ENCODE measurements around the gene FAM174C.

FAM174C gene

GRCh38 chr19:1250437-1251260, 24.7 kb upstream of the FAM174C start:
- peak; percentile 63 for DNase-seq (ENCODE audit: low spot score)

- peak; percentile 73 for DNase-seq (ENCODE audit: low spot score)
These were observed 23.8 kb upstream of the FAM174C start for GRCh38 chr19:1251330-1252220.

GRCh38 chr19:1252221-1252820, 23.0 kb upstream of the FAM174C start:
- no peak for DNase-seq (ENCODE audit: low spot score)

GRCh38 chr19:1252821-1253513, 22.4 kb upstream of the FAM174C start:
- peak; percentile 73 for DNase-seq (ENCODE audit: low spot score)

- no peak for DNase-seq (ENCODE audit: low spot score)
These were observed 21.7 kb upstream of the FAM174C start for GRCh38 chr19:1253514-1254080.

GRCh38 chr19:1254081-1254527, 21.2 kb upstream of the FAM174C start:
- DNase-seq (ENCODE audit: low spot score), result no peak

GRCh38 chr19:1254530-1255185, 20.7 kb upstream of the FAM174C start:
- DNase-seq (ENCODE audit: low spot score), result no peak

GRCh38 chr19:1255186-1256161, 19.9 kb upstream of the FAM174C start:
- no peak for DNase-seq (ENCODE audit: low spot score)

- no peak for DNase-seq (ENCODE audit: low spot score)
These were observed 18.5 kb upstream of the FAM174C start for GRCh38 chr19:1256646-1257474.

- DNase-seq (ENCODE audit: low spot score), result no peak
These were observed 17.7 kb upstream of the FAM174C start for GRCh38 chr19:1257475-1258162.

- DNase-seq (ENCODE audit: low spot score), result no peak
These were observed 17.2 kb upstream of the FAM174C start for GRCh38 chr19:1258163-1258492.

GRCh38 chr19:1258707-1259205, 16.6 kb upstream of the FAM174C start:
- DNase-seq (ENCODE audit: low spot score), result peak; percentile 84

- DNase-seq (ENCODE audit: low spot score), result no peak
These were observed 16.0 kb upstream of the FAM174C start for GRCh38 chr19:1259206-1259875.

- DNase-seq (ENCODE audit: low spot score), result peak; percentile 75
These were observed 15.2 kb upstream of the FAM174C start for GRCh38 chr19:1259876-1260748.

GRCh38 chr19:1260749-1261537, 14.4 kb upstream of the FAM174C start:
- DNase-seq (ENCODE audit: low spot score), result peak; percentile 98

GRCh38 chr19:1261538-1261797, 13.9 kb upstream of the FAM174C start:
- DNase-seq (ENCODE audit: low spot score), result peak; percentile 82

Measured in NAMALWA (cell line).